Esophagus mucosa (tissue), 1 donor: ENCODE measurements around the gene USP31. TPM values are rescaled to one million over a fixed set of nuclear protein-coding genes. Genes with fewer than 3 reads are reported as not detected.

Source experiments
- ATAC-seq: fragments of 200-7000 bp; cut with Tn5 transposase; one replicate; pipeline ENCODE4 v1.9.1; 2020
- total RNA-seq: library from RNA; stranded (reverse); gene quantifications from one replicate; pipeline ENCODE4 v1.2.4, GENCODE V29; 2023
- donor health status: DM: yes; HTN: yes; CAD: no.

Gene USP31
- total RNA-seq, 1 donor from 2014 or later, result 8.7 TPM

DNA sequence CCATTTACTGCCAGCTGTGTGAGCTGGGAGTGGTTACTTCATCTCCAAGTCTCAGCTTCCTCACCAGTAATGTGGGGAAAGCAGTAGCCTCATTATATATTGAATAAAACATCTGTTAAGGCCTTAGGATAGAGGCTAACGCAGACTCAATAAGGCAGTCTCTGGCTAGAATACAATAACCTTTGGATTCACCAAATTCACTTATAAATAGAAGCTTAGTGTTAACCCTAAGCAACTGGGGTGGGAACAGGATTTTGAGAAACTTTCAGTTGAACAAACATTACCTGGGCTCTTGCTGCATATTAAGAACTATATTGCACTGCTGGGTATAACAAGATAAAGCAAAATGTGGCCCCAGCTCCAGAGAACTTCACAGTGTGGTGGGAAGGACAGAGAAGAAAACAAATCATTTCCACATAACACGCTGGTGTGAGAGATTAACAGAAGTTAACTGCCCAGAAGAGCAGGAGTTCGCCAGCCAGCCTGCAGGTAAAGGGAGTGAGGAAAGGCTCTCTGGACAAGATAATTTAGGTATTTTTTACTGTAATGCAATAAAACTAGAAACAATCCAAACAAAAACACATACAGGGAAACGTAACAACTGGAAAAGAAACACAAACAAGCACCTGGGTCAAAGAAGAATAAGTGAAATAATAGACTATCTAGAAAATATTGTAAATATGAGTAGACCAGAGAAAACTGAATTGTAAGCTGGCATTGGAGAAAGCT is 57.0 kb downstream of the USP31 start:
- no peak for ATAC-seq

- no peak for ATAC-seq
Observed at GRCh38 chr16:23089111-23089510, 60.1 kb downstream of the USP31 start.

GRCh38 chr16:23088018-23088417 is 61.2 kb downstream of the USP31 start:
- ATAC-seq, result no peak

- ATAC-seq, result no peak
Observed at GRCh38 chr16:23085949-23086348, 63.3 kb downstream of the USP31 start.

GRCh38 chr16:23082161-23082788 is 67.0 kb downstream of the USP31 start:
- no peak for ATAC-seq

DNA sequence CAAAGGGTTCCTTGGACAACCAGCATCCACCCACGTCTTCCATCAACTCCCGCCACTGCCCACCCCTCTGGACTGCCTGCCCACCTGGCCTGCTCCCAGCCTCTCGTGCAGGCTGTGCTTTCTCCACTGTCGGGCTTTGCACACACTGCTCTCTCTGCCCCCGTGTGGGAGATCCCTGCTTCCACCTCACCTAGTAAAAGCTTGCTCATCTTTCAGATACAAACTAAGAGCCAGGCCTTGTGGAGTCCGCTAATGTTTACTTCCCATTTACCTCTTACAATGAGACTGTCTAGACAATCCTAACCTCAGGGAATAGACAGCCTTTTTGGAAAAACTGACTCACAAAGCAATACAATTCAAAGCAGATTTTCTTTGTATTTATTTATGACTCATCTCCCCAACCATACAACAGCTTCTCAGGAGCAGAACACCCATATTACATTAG is 67.6 kb downstream of the USP31 start:
- peak; percentile 79 for ATAC-seq

GRCh38 chr16:23080747-23081146 is 68.5 kb downstream of the USP31 start:
- no peak for ATAC-seq

DNA sequence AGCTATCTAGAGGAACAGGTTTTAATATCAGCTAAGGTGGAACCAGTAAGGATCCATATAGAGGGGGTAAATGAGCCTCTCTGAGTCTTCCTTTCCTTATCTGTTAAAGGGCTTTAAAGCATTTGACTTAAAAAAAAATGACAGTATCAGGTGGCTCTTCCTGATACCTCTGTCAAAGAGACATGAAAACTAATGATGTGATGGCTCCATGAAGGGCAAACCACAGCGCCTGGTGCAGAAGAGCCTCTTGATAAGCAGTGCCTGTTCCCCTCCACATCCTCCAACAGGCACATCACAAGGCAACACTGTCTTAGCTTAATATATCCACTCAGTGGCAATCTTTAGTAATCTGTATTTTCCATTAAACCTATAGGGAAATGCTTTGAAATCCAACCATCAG is 68.9 kb downstream of the USP31 start:
- no peak for ATAC-seq

DNA sequence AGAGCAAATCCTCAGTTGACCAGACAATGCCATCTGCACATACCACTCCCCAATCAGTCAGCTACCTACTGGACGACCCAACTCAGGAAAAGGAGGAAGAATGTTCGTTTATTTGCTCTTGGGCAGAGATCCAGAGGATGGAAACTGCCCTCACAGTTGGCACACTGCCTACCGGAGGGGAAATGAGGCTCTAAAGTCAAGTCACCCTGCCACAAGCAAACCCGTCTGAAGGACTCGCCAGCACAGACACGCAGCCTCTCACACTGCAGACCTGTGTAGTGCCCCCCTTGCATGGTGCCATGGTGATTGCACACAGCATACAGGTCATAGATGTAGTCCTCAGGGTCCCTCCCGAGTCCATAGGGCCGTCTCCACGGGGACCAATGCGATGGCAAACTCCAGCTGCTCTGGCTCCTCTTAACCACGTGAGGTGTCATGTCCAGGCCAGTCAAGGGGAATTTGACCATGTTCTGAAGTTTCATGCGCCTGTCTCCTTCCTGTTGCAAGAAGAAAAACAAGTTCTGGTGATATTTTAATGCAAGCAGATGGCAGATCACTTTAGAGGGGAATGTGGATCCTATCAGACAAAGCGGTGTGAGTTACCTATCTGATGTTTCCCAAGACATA is 69.5 kb downstream of the USP31 start:
- ATAC-seq, result peak; percentile 30

DNA sequence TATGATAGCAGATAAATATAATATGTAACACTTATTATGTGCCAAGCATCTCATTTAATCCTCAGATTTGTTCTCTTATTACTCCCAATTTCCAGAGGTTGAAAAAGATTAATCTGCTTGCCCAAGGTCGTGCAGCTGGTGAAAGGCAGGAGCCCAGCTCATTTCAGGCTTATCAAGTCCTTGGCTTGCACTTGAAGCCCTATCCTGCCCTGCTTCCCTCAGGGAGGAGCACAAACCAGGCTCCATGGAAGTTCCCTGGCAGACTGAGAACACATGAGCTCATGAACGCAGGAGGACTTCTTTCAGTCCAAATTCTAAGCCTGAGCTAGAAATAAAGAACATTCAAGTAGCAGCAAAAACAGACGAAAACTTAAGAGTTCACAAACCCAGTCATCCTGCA is 74.8 kb downstream of the USP31 start:
- no peak for ATAC-seq

- ATAC-seq, result peak; percentile 23
Observed at GRCh38 chr16:23072769-23073549, 76.3 kb downstream of the USP31 start.

- peak; percentile 82 for ATAC-seq
Observed at GRCh38 chr16:23072084-23072599, 77.1 kb downstream of the USP31 start.

GRCh38 chr16:23071196-23072083 is 77.8 kb downstream of the USP31 start:
- ATAC-seq, result peak; percentile 68

DNA sequence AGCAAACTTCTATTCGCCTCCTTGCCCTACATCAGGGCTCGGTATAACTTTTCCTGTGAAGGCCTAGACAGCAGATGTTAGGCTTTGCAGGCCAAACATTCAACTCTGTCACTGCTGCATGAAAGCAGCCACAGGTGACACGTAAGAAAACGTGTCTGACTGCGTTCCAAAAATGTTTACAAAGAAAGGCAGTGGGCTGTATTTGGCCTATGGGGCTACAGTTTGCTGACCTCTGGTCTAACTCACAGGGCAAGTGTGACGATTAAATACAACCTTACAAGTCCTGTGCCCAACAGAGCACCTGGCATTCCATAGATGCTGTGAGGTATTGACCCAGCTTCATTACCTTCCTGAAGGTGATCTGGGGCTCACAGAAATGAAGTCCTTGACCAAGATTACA is 79.4 kb downstream of the USP31 start:
- ATAC-seq, result no peak

GRCh38 chr16:23068079-23068736 is 81.0 kb downstream of the USP31 start:
- ATAC-seq, result no peak

DNA sequence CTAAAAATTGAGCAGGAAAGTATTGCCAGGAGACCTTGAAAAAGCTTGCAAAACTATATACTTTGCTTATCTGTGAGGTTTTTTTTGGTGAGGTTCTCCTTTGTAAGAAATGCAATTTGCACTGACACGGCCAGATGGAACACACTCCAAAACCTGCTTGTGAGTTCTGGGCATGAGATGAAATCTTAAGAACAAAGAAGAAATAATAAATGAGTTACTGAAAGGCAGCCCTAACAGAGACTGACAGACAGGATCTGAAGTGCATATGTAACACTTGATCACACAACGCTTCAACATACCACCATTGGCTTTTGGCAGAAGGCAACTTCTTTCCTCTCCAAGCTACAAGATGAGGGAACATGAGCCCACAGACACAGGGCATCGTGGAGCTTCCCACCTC is 82.6 kb downstream of the USP31 start:
- no peak for ATAC-seq

DNA sequence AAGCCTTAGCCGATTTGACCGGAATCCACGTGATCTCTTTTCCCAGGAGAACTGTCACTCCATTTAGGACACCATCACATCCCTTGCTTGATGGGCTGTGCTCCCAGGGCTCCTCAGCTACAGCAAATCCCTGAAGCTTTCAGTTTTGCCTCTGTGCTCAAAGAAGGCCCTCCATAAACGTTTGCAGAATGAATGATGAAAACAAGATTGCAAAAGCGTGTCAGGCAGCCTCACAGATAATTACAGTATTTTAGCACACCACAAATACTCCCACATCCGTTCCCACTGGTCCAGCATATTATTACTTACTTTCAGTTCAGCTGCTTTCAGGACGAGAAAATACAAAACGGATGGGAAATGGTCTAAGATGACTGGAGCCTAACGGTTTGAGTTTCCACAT is 84.6 kb downstream of the USP31 start:
- no peak for ATAC-seq

DNA sequence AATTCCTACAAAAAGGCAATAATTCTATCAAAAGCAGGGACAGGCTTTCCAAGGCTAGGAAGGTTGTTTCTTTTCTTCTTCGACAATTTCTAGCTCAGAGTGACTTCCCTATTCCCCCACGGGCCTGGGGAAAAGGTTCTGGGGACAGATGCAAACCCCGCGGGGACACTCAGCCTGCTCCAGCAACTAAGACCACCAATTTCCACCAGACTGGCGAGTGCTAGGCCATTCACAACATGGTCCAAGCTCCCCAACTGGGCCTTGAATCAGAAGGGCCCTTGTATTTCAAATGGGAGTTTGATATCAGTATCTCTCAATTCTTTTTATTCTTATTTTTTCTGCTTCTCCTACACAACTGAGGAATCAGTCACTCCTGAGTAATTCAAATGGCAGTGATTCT is 86.7 kb downstream of the USP31 start:
- ATAC-seq, result no peak

DNA sequence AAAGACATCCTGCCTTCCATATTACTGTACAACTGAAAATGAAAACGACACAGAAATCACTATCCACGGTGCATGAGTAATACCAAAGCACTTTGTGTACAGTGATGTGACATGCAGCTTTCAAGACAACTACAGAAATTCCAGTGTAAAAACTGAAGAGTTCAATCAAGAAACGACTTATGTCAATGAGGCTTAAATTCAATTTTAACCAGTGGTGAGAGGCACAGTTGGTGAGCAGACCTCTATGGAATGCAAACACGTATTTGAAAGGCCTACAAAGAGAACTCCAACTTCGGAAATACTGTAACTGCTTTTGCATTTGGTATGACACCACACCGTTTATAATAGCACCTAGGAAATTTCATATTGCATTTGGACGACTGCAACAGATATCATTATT is 87.6 kb downstream of the USP31 start:
- no peak for ATAC-seq

- peak; percentile 83 for ATAC-seq
Observed at GRCh38 chr16:23060458-23061320, 88.6 kb downstream of the USP31 start.
